Endodermal cell (in vitro differentiated cells): Measurements from ENCODE around the gene VMP1. TPM values are rescaled to one million over a fixed set of nuclear protein-coding genes. Genes with fewer than 3 reads are reported as not detected.

Source experiments
- DNase-seq: peaks from one replicate; pipeline ENCODE4 v3.0.0-alpha.2; 2017
- H3K27ac ChIP-seq: 2 replicates; pipeline ENCODE4 v1.5.1; 2013; ENCODE audit warnings: mild to moderate bottlenecking, low read depth, low read length, moderate library complexity
- H3K27me3 ChIP-seq: 2 replicates; pipeline ENCODE4 v1.6.1; 2013; ENCODE audit warnings: mild to moderate bottlenecking, low read length, moderate library complexity; ENCODE audit not compliant: insufficient read depth, control insufficient read depth, poor library complexity, severe bottlenecking
- H3K36me3 ChIP-seq: 2 replicates; pipeline ENCODE4 v1.7.0; 2013; ENCODE audit warnings: mild to moderate bottlenecking, low read length, moderate library complexity; ENCODE audit not compliant: control insufficient read depth, insufficient read depth
- H3K4me1 ChIP-seq: one replicate; pipeline ENCODE4 v1.7.0; 2013; ENCODE audit warnings: low read length; ENCODE audit not compliant: control insufficient read depth, insufficient read depth
- H3K4me3 ChIP-seq: 2 replicates; pipeline ENCODE4 v1.5.1; 2013; ENCODE audit warnings: mild to moderate bottlenecking, low read length, moderate library complexity
- H3K9ac ChIP-seq: 2 replicates; pipeline ENCODE4 v1.6.1; 2013; ENCODE audit warnings: mild to moderate bottlenecking, low read length, moderate library complexity; ENCODE audit not compliant: poor library complexity, severe bottlenecking; ENCODE audit errors: extremely low read depth
- H3K9me3 ChIP-seq: 2 replicates; pipeline ENCODE4 v1.6.1; 2013; ENCODE audit warnings: mild to moderate bottlenecking, low read length, moderate library complexity; ENCODE audit not compliant: control insufficient read depth
- H3K27ac Mint-ChIP-seq: 2 replicates; pipeline ENCODE4 v1.8.0; 2020; ENCODE audit warnings: mixed read lengths
- H3K27me3 Mint-ChIP-seq: 2 replicates; pipeline ENCODE4 v1.8.0; 2021; ENCODE audit warnings: mild to moderate bottlenecking, mixed read lengths; ENCODE audit not compliant: insufficient read depth
- H3K36me3 Mint-ChIP-seq: 2 replicates; pipeline ENCODE4 v1.8.0; 2020; ENCODE audit warnings: low read depth, mixed read lengths
- H3K4me1 Mint-ChIP-seq: 2 replicates; pipeline ENCODE4 v1.8.0; 2020; ENCODE audit warnings: mixed read lengths
- H3K4me3 Mint-ChIP-seq: 2 replicates; pipeline ENCODE4 v1.8.0; 2020; ENCODE audit warnings: mild to moderate bottlenecking, moderate library complexity, mixed read lengths
- H3K9me3 Mint-ChIP-seq: 2 replicates; pipeline ENCODE4 v1.8.0; 2020; ENCODE audit warnings: mild to moderate bottlenecking, mixed read lengths
- WGBS, 2 experiments: methylation state at CpG; one replicate each; pipeline versions ENCODE4 v1.1.5 to v1.1.7; 2013; ENCODE audit warnings: missing lambda C conversion rate in 2 of 2, mixed read lengths in 1 of 2; ENCODE audit not compliant: insufficient coverage in 1 of 2, insufficient read length in 1 of 2; 5-methylcytosine and 5-hydroxymethylcytosine counted together
- total RNA-seq, 2 donors: library from RNA; stranded (reverse); fragmentation: NEBNext Ultra II Directional in 1 of 2; extraction: Animal tissue kit (Norgen Biotek cat#: 25700) in 1 of 2; gene quantifications; 2 replicates in 1 of 2; 3 replicates in 1 of 2; pipeline ENCODE4 v1.2.1, GENCODE V29; 2021
- TF ChIP-seq, protein P1 (sequence below): fragments of 200-600 bp; sonication (generic); conservative IDR thresholded peaks from 2 replicates; pipeline ENCODE4 v1.5.0; 2021; ENCODE audit warnings: antibody characterized with exemption, mild to moderate bottlenecking

VMP1 gene
- total RNA-seq, 2 donors from 2014 or later: 67.9 to 69.9 TPM

DNA sequence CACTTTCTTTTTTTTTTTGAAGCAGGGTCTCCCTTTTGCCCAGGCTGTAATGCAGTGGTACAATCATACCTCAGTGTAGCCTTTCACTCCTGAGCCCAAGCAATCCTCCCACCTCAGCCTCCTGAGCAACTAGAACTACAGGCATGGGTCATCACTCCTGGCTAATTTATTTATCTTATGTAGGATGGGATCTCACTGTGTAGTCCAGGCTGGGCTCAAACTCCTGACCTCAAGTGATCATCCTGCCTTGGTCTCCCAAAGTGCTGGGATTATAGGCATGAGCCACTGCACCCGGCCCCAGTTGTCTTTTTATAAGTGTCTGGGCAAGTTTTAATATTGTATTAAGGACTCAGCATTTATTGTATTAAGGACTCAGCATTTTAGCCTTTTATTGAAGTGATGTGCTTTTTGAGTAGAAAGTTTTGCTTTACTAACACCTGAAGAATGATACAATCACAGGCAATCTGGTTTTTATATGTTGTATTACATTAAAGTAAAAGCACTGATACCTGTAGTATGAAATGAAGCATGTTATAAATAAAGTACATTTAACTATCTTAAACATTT, 22.9 kb downstream of the VMP1 start:
- Histone ChIP-seq H3K27ac (no peak overlapping the region), H3K9ac (no peak overlapping the region), H3K9me3 (no peaks in the 10 kb centered on the region), H3K4me3 (no peak overlapping the region), H3K4me1 (no peaks in the 10 kb centered on the region), H3K36me3 (peaks cover 6% of the 10 kb centered on the region), H3K27me3 (no peaks in the 10 kb centered on the region)
- 100% methylated on average over 1 of the region's 1 CpG; no CpG with 5 or more reads in 1 of the 2 experiments for whole genome bisulfite sequencing, 2 experiments
- no peak for DNase-seq
- no peaks in the 10 kb centered on the region for H3K4me1 Mint-ChIP-seq
- no peak overlapping the region for H3K27ac Mint-ChIP-seq
- H3K36me3 Mint-ChIP-seq: peaks cover 9% of the 10 kb centered on the region
- H3K27me3 Mint-ChIP-seq: no peaks in the 10 kb centered on the region
- TF ChIP-seq, protein P1, sequence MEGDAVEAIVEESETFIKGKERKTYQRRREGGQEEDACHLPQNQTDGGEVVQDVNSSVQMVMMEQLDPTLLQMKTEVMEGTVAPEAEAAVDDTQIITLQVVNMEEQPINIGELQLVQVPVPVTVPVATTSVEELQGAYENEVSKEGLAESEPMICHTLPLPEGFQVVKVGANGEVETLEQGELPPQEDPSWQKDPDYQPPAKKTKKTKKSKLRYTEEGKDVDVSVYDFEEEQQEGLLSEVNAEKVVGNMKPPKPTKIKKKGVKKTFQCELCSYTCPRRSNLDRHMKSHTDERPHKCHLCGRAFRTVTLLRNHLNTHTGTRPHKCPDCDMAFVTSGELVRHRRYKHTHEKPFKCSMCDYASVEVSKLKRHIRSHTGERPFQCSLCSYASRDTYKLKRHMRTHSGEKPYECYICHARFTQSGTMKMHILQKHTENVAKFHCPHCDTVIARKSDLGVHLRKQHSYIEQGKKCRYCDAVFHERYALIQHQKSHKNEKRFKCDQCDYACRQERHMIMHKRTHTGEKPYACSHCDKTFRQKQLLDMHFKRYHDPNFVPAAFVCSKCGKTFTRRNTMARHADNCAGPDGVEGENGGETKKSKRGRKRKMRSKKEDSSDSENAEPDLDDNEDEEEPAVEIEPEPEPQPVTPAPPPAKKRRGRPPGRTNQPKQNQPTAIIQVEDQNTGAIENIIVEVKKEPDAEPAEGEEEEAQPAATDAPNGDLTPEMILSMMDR: no peak
- no peaks in the 10 kb centered on the region for H3K9me3 Mint-ChIP-seq
- no peak overlapping the region for H3K4me3 Mint-ChIP-seq

DNA sequence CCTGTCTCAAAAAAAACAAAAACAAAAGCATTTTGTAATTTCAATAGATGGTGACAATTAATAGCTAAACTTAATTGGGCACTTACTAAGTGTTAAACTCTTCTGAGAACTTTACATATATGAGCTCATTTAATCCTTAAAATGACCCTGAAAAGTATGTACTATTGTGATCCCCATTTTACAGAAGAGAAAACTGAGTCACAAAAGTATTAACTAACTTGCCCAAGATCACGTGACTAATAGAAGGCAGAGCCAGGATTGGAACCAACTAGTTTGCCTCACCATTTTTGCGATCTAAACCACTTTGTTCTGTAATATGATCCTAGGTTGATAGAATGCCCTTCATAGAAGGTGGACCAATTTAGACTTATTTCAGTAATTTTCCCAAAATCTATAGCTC, 26.2 kb downstream of the VMP1 start:
- TF ChIP-seq, protein P1: no peak
- Histone ChIP-seq H3K4me3 (no peak overlapping the region), H3K36me3 (peaks cover 26% of the 10 kb centered on the region), H3K9me3 (no peaks in the 10 kb centered on the region), H3K27me3 (no peaks in the 10 kb centered on the region), H3K27ac (no peak overlapping the region), H3K4me1 (no peaks in the 10 kb centered on the region), H3K9ac (no peak overlapping the region)
- H3K9me3 Mint-ChIP-seq: no peaks in the 10 kb centered on the region
- no peaks in the 10 kb centered on the region for H3K4me1 Mint-ChIP-seq
- H3K27me3 Mint-ChIP-seq: no peaks in the 10 kb centered on the region
- DNase-seq: no peak
- peaks cover 22% of the 10 kb centered on the region for H3K36me3 Mint-ChIP-seq
- H3K27ac Mint-ChIP-seq: no peak overlapping the region
- WGBS, 2 experiments: 94 to 95% methylated on average over 2 of the region's 2 CpGs
- H3K4me3 Mint-ChIP-seq: no peak overlapping the region

- Histone ChIP-seq H3K4me1 (no peaks in the 10 kb centered on the region), H3K27ac (no peak overlapping the region), H3K4me3 (no peak overlapping the region), H3K9ac (no peak overlapping the region), H3K9me3 (no peaks in the 10 kb centered on the region), H3K27me3 (no peaks in the 10 kb centered on the region), H3K36me3 (peaks cover 32% of the 10 kb centered on the region)
- H3K27me3 Mint-ChIP-seq: no peaks in the 10 kb centered on the region
- H3K4me3 Mint-ChIP-seq: no peak overlapping the region
- 79 to 100% methylated on average over 2 to 5 of the region's 5 CpGs for WGBS, 2 experiments
- no peak for DNase-seq
- H3K36me3 Mint-ChIP-seq: peaks cover 24% of the 10 kb centered on the region
- no peaks in the 10 kb centered on the region for H3K4me1 Mint-ChIP-seq
- no peak overlapping the region for H3K27ac Mint-ChIP-seq
- TF ChIP-seq, protein P1: no peak
- H3K9me3 Mint-ChIP-seq: no peaks in the 10 kb centered on the region
Observed at GRCh38 chr17:59734226-59734625, 26.8 kb downstream of the VMP1 start.
